B cell (primary cell): ENCODE measurements around the gene SMPD3.

Experiments used
- EZH2 ChIP-seq: IDR thresholded peaks from 2 replicates; pipeline ENCODE4 v1.6.1; 2012; ENCODE audit warnings: borderline replicate concordance, low read depth, mild to moderate bottlenecking, moderate library complexity, low read length; ENCODE audit not compliant: insufficient read depth, poor library complexity, severe bottlenecking
- TF ChIP-seq, protein P1 (sequence below): fragments of 200-600 bp; IDR thresholded peaks from one replicate; pipeline ENCODE4 v1.8.0; 2022; ENCODE audit warnings: antibody characterized with exemption, mild to moderate bottlenecking

DNA sequence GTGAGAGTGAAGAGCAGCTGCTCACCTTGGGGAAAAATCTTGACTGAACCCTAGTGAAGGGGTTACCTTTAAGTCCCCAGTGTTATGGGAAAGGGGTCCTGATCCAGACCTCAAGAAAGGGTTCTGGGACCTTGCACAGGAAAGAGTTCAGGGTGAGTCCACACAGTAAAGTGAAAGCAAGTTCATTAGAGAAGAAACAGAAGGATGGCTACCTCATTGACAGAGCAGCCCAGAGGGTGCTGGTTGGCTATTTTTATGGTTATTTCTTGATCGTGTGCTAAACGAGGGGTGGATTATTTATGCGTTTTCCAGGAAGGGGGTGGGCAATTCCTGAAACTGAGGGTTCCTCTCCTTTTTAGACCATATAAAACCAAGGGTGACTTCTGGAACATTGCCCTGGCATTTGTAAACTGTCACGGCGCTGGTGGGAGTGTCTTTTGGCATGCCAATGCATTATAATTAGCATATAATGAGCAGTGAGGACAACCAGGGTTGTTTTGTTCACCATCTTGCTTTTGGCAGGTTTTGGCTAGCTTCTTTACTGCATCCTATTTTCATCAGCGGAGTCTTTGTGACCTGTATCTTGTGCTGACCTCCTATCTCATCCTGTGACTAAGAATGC lies 58.4 kb downstream of the SMPD3 start:
- TF ChIP-seq, protein P1, sequence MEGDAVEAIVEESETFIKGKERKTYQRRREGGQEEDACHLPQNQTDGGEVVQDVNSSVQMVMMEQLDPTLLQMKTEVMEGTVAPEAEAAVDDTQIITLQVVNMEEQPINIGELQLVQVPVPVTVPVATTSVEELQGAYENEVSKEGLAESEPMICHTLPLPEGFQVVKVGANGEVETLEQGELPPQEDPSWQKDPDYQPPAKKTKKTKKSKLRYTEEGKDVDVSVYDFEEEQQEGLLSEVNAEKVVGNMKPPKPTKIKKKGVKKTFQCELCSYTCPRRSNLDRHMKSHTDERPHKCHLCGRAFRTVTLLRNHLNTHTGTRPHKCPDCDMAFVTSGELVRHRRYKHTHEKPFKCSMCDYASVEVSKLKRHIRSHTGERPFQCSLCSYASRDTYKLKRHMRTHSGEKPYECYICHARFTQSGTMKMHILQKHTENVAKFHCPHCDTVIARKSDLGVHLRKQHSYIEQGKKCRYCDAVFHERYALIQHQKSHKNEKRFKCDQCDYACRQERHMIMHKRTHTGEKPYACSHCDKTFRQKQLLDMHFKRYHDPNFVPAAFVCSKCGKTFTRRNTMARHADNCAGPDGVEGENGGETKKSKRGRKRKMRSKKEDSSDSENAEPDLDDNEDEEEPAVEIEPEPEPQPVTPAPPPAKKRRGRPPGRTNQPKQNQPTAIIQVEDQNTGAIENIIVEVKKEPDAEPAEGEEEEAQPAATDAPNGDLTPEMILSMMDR, result no peak
- no peak for TF ChIP-seq EZH2
